Ovary (tissue), 10 donors: ENCODE measurements around the gene SLC9A6. TPM values are rescaled to one million over a fixed set of nuclear protein-coding genes. Genes with fewer than 3 reads are reported as not detected.

Experiments used
- DNase-seq, 5 donors: peaks; one replicate each; pipeline ENCODE4 v3.0.0-alpha.2; 2019 to 2020
- H3K27ac ChIP-seq, 2 donors: fragments of 200-600 bp; one replicate each; pipeline versions ENCODE4 v1.5.1 to v1.8.0; 2019 to 2022
- H3K27me3 ChIP-seq: fragments of 200-600 bp; one replicate; pipeline ENCODE4 v1.8.0; 2022
- H3K36me3 ChIP-seq: fragments of 200-600 bp; sonication (generic); one replicate; pipeline ENCODE4 v1.5.1; 2019
- H3K4me1 ChIP-seq: one replicate; pipeline ENCODE4 v1.8.1; 2013; ENCODE audit warnings: mild to moderate bottlenecking, moderate library complexity; ENCODE audit not compliant: insufficient read depth
- H3K4me3 ChIP-seq: fragments of 200-600 bp; sonication (generic); one replicate; pipeline ENCODE4 v1.5.1; 2017
- H3K9me3 ChIP-seq, 2 donors: fragments of 200-600 bp in 1 of 2; sonication (generic) in 1 of 2; one replicate each; pipeline versions ENCODE4 v1.5.1 to v1.8.1; 2013 to 2019; ENCODE audit warnings: mild to moderate bottlenecking in 1 of 2, moderate library complexity in 1 of 2
- CTCF ChIP-seq, 3 donors: fragments of 450-650 bp in 2 of 3; fragments of 200-600 bp in 1 of 3; IDR thresholded peaks; one replicate each; pipeline versions ENCODE4 v1.5.1 to v1.8.0; 2016 to 2022; ENCODE audit warnings: antibody characterized with exemption in 3 of 3, mild to moderate bottlenecking in 1 of 3
- EP300 ChIP-seq: sonication (generic); formaldehyde crosslinking; IDR thresholded peaks from one replicate; pipeline ENCODE4 v1.6.1; 2017; ENCODE audit warnings: antibody characterized with exemption
- POLR2A ChIP-seq: fragments of 450-650 bp; IDR thresholded peaks from one replicate; pipeline ENCODE4 v1.6.1; 2017; ENCODE audit warnings: antibody characterized with exemption, mild to moderate bottlenecking, moderate library complexity
- WGBS, 3 donors: extraction: QIAGEN DNeasy Blood & Tissue Kit in 1 of 3; methylation state at CpG; one replicate each; pipeline versions ENCODE4 v1.1.5 to v1.1.7; 2013 to 2017; 5-methylcytosine and 5-hydroxymethylcytosine counted together
- intact Hi-C, 4 donors: fragments of 100-400 bp; cut with DNase I; formaldehyde crosslinking; loops; one replicate each; pipeline versions ENCODE4 v1.11.0 to v1.15.1; 2022 to 2023
- long read RNA-seq, 3 donors: library from polyadenylated mRNA in 2 of 3; unstranded in 2 of 3; transcript quantifications; one replicate each; pipeline ENCODE4 v2.0.0 and lab custom pipeline, GENCODE V29; 2021 to 2026
- polyA plus RNA-seq, 2 donors: library from polyadenylated mRNA; stranded (reverse); fragments of 200-250 nt in 1 of 2; fragments of 350-450 nt in 1 of 2; fragmentation: Illumina TruSeq in 1 of 2; extraction: RNeasy Lipid Tissue Mini Kit (QIAGEN cat#74804) in 1 of 2; gene quantifications; one replicate each; pipeline ENCODE4 v1.2.3, GENCODE V29; 2013 to 2014
- total RNA-seq, 7 donors: library from RNA; depleted of rRNA in 2 of 7; stranded (reverse); fragments of >200 nt in 2 of 7; fragmentation: NEBNext Ultra II Directional in 3 of 7; extraction: Animal tissue kit (Norgen Biotek cat#: 25700) in 3 of 7; gene quantifications; one replicate each; pipeline versions ENCODE4 v1.1.0 to v1.2.4, GENCODE V29; 2016 to 2023
- donor health status: DM: no; HTN: no; CAD: no; lungs with moderate emphysema.
- donor health status: DM: no; HTN: no; CAD: no.
- donor health status: Bipolar disorder and iron deficiency.
- donor health status: DM: yes; HTN: yes; CAD: no.
- donor health status: DM: no; HTN: no; CAD: no.
- donor health status: DM: yes; HTN: yes; CAD: no.

The SLC9A6 gene
- total RNA-seq (10 to 100 TPM; 10.5 to 18.6 (median 13.5) TPM), polyA plus RNA-seq (10 to 100 TPM in 1 of 2 donors, 1 to 10 TPM in 1; 9.2 to 12.7 TPM)
- long read RNA-seq, donor 1, full-length matches to known transcripts, result 2 of 10 reads
- long read RNA-seq, donor 1, partial matches to known transcripts, result 0 of 10 reads
- long read RNA-seq, donor 1, other reads (novel, unspliced or antisense), result 8 of 10 reads
- long read RNA-seq, donor 2, full-length matches to known transcripts, result 1 of 6 reads
- long read RNA-seq, donor 2, partial matches to known transcripts, result 5 of 6 reads
- long read RNA-seq, donor 2, other reads (novel, unspliced or antisense), result 0 of 6 reads
- long read RNA-seq, donor 3, full-length matches to known transcripts, result 12 of 20 reads
- long read RNA-seq, donor 3, partial matches to known transcripts, result 1 of 20 reads
- long read RNA-seq, donor 3, other reads (novel, unspliced or antisense), result 7 of 20 reads

DNA sequence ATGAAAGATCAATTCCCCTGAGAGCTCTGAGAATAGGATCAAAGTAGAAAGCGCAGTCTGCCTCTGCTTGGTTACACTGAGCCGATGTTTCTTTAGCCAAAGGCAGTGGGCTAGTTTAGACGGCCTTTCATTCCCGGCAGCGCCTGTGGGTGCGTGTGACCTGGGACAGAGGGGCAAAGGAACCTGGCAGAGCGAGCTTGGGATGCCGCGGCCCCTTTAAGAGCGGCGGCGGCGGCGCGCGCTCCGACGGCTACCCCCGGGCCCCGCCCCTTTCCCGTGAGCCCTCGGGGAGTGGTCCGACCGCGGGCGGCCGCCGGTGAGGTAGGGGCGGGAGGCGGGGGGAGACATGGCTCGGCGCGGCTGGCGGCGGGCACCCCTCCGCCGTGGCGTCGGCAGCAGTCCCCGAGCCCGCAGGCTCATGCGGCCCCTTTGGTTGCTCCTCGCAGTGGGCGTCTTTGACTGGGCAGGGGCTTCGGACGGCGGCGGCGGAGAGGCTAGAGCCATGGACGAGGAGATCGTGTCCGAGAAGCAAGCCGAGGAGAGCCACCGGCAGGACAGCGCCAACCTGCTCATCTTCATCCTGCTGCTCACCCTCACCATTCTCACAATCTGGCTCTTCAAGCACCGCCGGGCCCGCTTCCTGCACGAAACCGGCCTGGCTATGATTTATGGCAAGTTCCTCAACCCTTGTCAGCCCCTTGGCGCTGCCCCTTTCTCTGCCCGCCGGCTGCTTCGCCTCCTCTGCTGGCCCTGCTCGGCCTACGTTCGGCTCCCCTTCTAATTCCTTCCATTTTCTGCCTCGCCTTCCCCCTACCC, at the start of gene SLC9A6:
Gene SLC9A6 (plus strand): TSS at position 279 of the 816 bp plus-strand sequence. CDS start 224 bp downstream, at position 503.
- no peaks in the 10 kb centered on the region for H3K36me3 ChIP-seq
- H3K27me3 ChIP-seq, result no peaks in the 10 kb centered on the region
- TF ChIP-seq EP300, result no peak
- TF ChIP-seq CTCF (IDR thresholded peaks at IDR 0.05), result no peak
- TF ChIP-seq POLR2A, result no peak
- H3K27ac ChIP-seq, result peak within 1 kb of the TSS; percentile 72 to 75
- H3K9me3 ChIP-seq, result no peaks in the 10 kb centered on the region
- H3K4me1 ChIP-seq, result no peaks in the 10 kb centered on the region
- intact Hi-C loops, result no loop called here
- WGBS, 3 donors, result 27 to 35% (median 31%) methylated on average over 66 to 68 of the region's 68 CpGs
- peak within 1 kb of the TSS; percentile 52 for H3K4me3 ChIP-seq
- peak; percentile 71 to 83 (median 75) for DNase-seq

DNA sequence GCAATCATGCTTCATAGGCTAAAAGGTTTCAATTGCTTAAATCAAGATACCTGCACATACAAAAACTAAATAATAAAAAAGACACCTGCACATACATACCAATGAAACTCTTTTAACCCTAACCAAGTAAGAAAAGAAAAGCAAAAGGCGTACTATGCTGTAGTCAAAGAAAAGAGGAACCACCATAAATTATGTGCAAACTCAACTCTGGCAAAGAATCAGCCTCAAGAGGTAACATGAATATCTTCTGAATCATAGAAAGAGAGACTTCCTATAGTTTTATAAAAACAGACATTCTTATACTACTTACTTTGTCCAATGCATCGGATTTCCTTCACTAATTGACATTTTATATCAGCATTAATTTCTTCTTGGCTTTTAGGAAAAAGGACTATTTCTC, 40.7 kb upstream of the SLC9A6 start:
- H3K4me1 ChIP-seq, result no peaks in the 10 kb centered on the region
- H3K36me3 ChIP-seq, result no peaks in the 10 kb centered on the region
- intact Hi-C loops, result no loop called here
- no peaks in the 10 kb centered on the region for H3K27me3 ChIP-seq
- no peaks in the 10 kb centered on the region for H3K9me3 ChIP-seq
- no peak for DNase-seq
- no peak overlapping the region for H3K4me3 ChIP-seq
- TF ChIP-seq EP300, result no peak
- TF ChIP-seq CTCF (IDR thresholded peaks at IDR 0.05), result no peak
- TF ChIP-seq POLR2A, result no peak
- H3K27ac ChIP-seq, result no peak overlapping the region
- WGBS, 3 donors, result 70 to 80% (median 79%) methylated on average over 2 of the region's 2 CpGs

GRCh38 chrX:135951291-135951690, 33.9 kb upstream of the SLC9A6 start:
- 59 to 70% (median 68%) methylated on average over 4 of the region's 4 CpGs for WGBS, 3 donors
- Histone ChIP-seq H3K9me3 (no peaks in the 10 kb centered on the region), H3K27me3 (no peaks in the 10 kb centered on the region), H3K36me3 (no peaks in the 10 kb centered on the region), H3K27ac (no peak overlapping the region), H3K4me1 (no peaks in the 10 kb centered on the region), H3K4me3 (no peak overlapping the region)
- TF ChIP-seq POLR2A (no peak), CTCF (IDR thresholded peaks at IDR 0.05) (no peak), EP300 (no peak)
- no peak for DNase-seq
- intact Hi-C loops, result no loop called here

DNA sequence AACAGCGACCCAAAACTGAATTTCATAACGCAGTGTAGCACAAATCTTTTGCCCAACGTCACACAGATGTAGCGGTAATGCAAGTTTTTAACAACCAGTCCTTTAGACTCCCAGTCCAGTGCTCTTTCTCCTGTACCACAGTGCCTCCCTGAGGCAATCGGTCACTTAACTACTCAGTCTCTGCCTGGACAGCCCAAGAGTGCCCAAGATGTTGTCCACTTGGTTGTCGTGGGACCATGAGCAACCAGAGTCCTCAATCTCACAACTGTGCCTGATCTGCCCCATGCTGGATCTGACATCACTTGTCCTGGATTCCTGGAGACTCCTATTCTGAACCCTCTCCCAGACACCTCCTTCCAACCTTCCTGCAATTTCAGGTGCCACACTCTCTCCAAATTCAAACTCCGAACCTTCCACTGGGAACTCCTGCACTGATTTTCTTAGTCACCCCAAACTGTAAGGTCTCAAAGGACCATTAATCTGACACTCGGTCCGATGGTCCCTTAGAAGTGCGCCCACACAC, 12.1 kb upstream of the SLC9A6 start:
- Histone ChIP-seq H3K4me1 (no peaks in the 10 kb centered on the region), H3K27me3 (no peaks in the 10 kb centered on the region), H3K36me3 (no peaks in the 10 kb centered on the region), H3K4me3 (peak overlapping the region; percentile 66), H3K27ac (peak overlapping the region; percentile 47 to 77), H3K9me3 (no peaks in the 10 kb centered on the region)
- WGBS, 3 donors, result 24 to 37% (median 32%) methylated on average over 10 of the region's 10 CpGs
- TF ChIP-seq CTCF (IDR thresholded peaks at IDR 0.05), result no peak
- no peak for TF ChIP-seq POLR2A
- TF ChIP-seq EP300, result no peak
- intact Hi-C loops, result no loop called here
- DNase-seq, result peak in 2 of 5 donors; percentile 9 to 25
